ENCODE results near the gene EIF4E3. TPM values are rescaled to one million over a fixed set of nuclear protein-coding genes. Genes with fewer than 3 reads are reported as not detected.

Gene EIF4E3
- total and polyA plus RNA-seq, 3 donors from 2014 or later = 10.4 to 17.4 (median 15.4) TPM

- no peaks in the 10 kb centered on the region for H3K4me1 ChIP-seq
- H3K27me3 ChIP-seq = no peaks in the 10 kb centered on the region
- no peak overlapping the region for H3K4me3 ChIP-seq
- DNase-seq = no peak
- H3K27ac ChIP-seq = no peak overlapping the region
- no peak for TF ChIP-seq POLR2A (IDR thresholded peaks at IDR 0.05)
- TF ChIP-seq, protein P1, sequence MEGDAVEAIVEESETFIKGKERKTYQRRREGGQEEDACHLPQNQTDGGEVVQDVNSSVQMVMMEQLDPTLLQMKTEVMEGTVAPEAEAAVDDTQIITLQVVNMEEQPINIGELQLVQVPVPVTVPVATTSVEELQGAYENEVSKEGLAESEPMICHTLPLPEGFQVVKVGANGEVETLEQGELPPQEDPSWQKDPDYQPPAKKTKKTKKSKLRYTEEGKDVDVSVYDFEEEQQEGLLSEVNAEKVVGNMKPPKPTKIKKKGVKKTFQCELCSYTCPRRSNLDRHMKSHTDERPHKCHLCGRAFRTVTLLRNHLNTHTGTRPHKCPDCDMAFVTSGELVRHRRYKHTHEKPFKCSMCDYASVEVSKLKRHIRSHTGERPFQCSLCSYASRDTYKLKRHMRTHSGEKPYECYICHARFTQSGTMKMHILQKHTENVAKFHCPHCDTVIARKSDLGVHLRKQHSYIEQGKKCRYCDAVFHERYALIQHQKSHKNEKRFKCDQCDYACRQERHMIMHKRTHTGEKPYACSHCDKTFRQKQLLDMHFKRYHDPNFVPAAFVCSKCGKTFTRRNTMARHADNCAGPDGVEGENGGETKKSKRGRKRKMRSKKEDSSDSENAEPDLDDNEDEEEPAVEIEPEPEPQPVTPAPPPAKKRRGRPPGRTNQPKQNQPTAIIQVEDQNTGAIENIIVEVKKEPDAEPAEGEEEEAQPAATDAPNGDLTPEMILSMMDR (IDR thresholded peaks at IDR 0.05) = no peak
- no peaks in the 10 kb centered on the region for H3K36me3 ChIP-seq (ENCODE audit: low read depth, missing control alignments)
- no peaks in the 10 kb centered on the region for H3K9me3 ChIP-seq
- intact Hi-C loops (cut with DNase I; ENCODE audit: low total_unique reads) = no loop called here
Observed at GRCh38 chr3:71625676-71626075, 99.5 kb downstream of the EIF4E3 start.

Other genes with a start within 250 kb of the EIF4E3 start
- gene FOXP1, start 141.7 kb downstream of the EIF4E3 start, total RNA-seq = 100 to 1,000 TPM in 1 of 2 donors, 10 to 100 TPM in 1; 75.9 to 105 TPM
- gene FOXP1, start 141.7 kb downstream of the EIF4E3 start, polyA plus RNA-seq (ENCODE audit: insufficient read depth, low read depth, low replicate concordance) = 37.8 TPM
- 10 to 100 TPM; 28.1 to 30.4 TPM for gene GPR27, start 28.5 kb upstream of the EIF4E3 start, total RNA-seq
- gene GPR27, start 28.5 kb upstream of the EIF4E3 start, polyA plus RNA-seq (ENCODE audit: insufficient read depth, low read depth, low replicate concordance) = 11.3 TPM
- gene PROK2, start 59.7 kb upstream of the EIF4E3 start, total RNA-seq = 1 to 10 TPM; 4.9 to 7.7 TPM
- 23.1 TPM for gene PROK2, start 59.7 kb upstream of the EIF4E3 start, polyA plus RNA-seq (ENCODE audit: insufficient read depth, low read depth, low replicate concordance)

Measured in testis (tissue), 3 donors.